Glomerular visceral epithelial cell (primary cell): ENCODE measurements around the gene NUTM2D.
"Not testable (repeated sequence)": the region's sequence is repeated elsewhere in the genome, so short reads cannot be mapped to it uniquely, and the experiment has no call there.

Experiments used
- DNase-seq: peaks from one replicate; pipeline ENCODE4 v3.0.0-alpha.2; 2016; ENCODE audit errors: extremely low spot score

NUTM2D gene

GRCh38 chr10:87357444-87357843, at the start of gene NUTM2D:
Gene NUTM2D (plus strand): TSS chr10:87357744. CDS start chr10:87358266, 522 bp downstream.
- not testable (repeated sequence) for DNase-seq

- DNase-seq, result not testable (repeated sequence)
Measured at GRCh38 chr10:87308702-87309101, 48.8 kb upstream of the NUTM2D start.

DNA sequence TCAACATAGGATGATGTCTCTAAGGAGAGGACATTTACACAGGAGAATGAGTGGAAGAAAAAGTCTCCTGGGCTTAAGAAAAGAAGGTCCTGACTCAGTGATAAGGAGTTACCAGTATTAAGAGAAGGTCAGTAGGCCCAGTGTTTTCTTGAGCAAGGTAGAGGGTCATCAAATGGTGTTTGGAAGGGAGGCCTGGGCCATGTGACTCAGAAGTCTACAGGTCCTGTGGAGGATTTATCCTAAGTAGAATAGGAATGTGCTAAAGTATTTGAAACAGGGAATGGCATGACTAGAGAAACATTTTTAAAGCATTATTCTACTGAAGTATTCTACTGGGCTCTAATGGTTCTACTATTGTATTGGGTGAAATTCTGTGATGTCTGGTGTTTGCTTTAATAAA, 47.9 kb upstream of the NUTM2D start:
- not testable (repeated sequence) for DNase-seq

DNA sequence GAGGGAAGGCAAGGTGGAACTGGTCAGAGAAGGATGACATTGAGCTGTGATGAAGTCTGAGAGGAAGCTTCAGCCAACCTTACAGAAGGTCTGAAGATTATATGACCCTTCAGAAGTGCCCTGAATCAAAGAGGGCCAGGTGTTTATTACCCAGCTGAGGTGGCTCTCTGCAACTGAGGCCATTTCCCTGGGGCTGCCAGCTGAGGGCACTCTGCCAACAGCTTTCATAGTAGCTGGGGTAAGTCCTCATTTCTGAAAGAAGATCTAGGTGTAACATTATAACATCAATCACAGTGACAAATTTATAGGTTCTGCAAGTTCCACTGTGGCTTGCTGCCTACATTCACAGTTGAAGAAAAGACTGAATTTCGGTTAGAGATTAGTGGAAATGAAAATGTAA, 46.0 kb upstream of the NUTM2D start:
- not testable (repeated sequence) for DNase-seq

- not testable (repeated sequence) for DNase-seq
Measured at GRCh38 chr10:87313649-87314359, 43.7 kb upstream of the NUTM2D start.

- DNase-seq, result not testable (repeated sequence)
Measured at GRCh38 chr10:87314360-87314973, 43.1 kb upstream of the NUTM2D start.

GRCh38 chr10:87321505-87321904, 36.0 kb upstream of the NUTM2D start:
- not testable (repeated sequence) for DNase-seq

DNA sequence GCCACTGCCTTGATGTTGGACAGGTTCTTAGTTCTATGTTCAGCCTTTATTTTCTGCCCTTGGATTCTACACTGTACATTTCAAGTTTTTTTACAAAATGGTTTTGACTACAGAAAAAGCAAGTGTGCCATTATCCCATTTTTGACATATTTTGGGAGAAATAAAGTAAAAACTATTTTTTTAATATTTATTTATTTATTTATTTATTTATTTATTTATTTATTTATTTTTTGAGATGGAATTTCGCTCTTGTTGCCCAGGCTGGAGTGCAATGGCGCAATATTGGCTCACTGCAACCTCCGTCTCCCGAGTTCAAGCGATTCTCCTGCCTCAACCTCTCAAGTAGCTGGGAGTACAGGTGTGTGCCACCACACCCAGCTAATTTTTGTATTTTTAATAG, 33.0 kb upstream of the NUTM2D start:
- DNase-seq, result not testable (repeated sequence)

- DNase-seq, result not testable (repeated sequence)
Measured at GRCh38 chr10:87327958-87328357, 29.6 kb upstream of the NUTM2D start.

DNA sequence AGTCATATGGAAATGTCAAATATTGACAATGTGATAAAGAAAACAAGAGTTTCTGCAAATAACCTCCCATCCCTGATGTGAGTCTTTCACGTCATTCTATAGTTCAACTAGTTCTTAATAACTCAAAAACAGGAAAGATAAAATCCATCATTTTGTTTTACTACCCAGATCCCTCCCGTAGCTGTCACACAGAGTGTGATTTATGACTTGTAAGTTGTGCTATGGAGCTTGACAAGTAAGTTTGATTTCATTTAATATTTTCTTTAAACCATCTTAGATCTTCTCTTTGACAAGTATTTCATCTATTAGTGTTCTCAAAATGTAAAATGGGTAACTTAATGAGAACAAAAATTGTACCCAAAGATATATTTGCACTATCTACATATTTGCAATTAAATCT, 28.4 kb upstream of the NUTM2D start:
- DNase-seq, result not testable (repeated sequence)

DNA sequence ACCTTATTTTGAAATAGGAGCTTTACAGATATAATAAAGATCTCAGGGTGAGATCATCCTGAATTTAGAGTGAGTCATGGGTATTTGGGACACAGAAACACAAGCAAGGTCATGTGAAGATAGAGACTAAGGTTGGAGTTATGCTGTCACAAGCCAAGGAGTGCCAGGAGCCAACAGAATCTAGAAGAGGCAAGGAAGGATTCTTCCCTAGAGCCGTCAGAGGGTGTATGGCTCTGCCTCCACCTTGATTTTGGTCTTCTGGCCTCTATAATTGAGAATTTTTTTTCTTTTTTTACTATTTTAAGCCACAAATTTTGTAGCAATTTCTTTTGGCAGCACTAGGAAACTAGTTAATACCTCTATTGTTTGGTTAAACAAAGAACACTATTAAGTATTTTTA, 24.9 kb upstream of the NUTM2D start:
- DNase-seq, result not testable (repeated sequence)

GRCh38 chr10:87340411-87340810, 17.1 kb upstream of the NUTM2D start:
- DNase-seq, result not testable (repeated sequence)

DNA sequence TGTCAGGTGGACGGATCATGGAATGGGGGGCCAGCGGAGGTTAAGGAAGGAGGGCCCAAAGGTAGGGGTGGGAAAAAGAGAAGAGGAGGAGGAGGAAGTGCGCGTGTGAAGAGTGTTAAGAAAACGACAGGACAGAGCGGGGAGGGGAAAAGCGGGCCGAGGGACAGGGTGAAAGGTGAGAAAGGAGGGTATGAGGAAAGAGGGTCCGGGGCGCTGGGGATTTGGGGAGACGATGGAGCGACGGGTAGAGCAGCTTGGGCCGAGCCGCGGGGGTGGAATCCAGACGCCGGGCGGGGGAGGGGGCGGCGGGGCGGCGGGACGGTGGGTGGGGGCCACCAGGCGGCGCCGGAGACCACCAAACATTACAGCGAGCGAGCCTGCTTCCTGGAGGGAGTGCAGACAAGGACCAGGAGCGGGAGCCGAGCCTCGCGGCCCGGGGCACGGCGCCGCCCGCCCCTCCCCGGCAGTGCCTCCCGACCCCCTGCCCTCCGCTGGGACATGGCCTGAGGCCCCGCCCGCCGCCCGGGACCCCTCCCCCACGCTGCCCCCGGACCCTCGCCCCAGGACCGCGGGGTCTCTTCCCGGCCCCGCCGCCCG, 15.9 kb upstream of the NUTM2D start:
- peak; percentile 3 for DNase-seq

GRCh38 chr10:87342249-87342710, 15.3 kb upstream of the NUTM2D start:
- peak; percentile 93 for DNase-seq

DNA sequence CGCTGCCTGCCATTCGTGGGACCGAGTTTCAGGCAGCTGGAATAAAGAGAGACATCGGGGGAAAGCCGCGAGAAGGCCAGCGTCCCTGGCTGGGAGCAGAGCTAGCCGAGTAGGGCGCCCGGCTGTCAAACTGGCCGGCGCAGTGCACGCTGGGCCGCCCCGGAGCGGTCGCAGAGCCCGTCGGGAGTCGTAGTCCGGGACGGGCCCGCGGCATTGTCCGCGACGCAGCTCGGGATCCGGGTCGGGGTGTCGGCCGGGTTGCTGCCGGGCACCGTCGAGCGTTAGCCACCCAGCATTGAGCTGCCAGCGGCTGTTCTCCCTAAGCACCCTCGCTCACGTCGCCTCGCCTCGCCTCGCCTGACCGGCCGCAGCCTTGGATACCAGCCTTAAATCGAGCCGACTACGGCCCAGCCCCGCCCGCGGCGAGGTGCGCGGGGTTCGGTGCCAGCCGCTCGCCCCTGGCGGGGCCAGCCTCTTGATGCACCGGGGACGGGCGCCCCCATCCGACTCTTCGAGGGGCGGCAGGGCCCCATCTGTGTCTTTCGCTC, 14.8 kb upstream of the NUTM2D start:
- peak; percentile 80 for DNase-seq

DNA sequence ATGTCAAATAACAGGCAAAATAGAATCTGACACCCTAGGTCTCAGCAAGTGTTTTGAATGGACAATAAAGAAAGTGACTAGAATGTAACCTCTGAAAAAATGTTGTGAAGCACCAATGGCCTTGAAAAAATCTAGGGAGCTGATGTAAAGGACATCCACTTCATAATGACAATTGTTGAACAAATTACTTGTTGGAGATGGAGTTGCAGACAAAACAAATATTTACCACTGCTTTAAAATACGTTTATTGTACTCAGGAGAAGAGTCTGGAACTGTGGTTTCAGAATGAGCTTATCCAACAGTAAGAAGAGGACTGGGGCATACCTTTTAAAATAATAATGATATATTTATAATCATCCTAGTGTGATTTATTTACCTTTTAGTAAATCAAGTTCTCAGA, 11.8 kb upstream of the NUTM2D start:
- DNase-seq, result not testable (repeated sequence)

- DNase-seq, result not testable (repeated sequence)
Measured at GRCh38 chr10:87350161-87350560, 7.4 kb upstream of the NUTM2D start.

DNA sequence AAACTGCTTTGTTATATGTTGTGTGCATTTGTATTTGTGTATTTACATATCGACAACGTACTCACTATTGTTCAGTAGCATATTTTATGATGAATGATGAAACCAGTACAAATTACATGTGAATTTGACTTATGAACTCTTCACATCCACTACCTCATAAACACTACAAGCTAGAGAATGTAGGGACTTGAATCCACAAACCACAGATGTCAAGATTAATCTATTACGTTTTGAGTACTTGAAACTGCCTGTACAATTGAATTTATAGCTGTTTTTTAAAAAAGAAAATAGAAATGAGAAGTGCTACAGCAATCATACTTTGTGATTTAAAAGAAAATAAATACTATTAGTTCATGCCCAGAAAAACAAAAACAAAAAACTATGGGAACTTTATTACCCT, 4.7 kb upstream of the NUTM2D start:
- not testable (repeated sequence) for DNase-seq

GRCh38 chr10:87355110-87355509, 2.4 kb upstream of the NUTM2D start:
- not testable (repeated sequence) for DNase-seq

GRCh38 chr10:87358159-87358558, 615 bp downstream of the NUTM2D start:
- not testable (repeated sequence) for DNase-seq

DNA sequence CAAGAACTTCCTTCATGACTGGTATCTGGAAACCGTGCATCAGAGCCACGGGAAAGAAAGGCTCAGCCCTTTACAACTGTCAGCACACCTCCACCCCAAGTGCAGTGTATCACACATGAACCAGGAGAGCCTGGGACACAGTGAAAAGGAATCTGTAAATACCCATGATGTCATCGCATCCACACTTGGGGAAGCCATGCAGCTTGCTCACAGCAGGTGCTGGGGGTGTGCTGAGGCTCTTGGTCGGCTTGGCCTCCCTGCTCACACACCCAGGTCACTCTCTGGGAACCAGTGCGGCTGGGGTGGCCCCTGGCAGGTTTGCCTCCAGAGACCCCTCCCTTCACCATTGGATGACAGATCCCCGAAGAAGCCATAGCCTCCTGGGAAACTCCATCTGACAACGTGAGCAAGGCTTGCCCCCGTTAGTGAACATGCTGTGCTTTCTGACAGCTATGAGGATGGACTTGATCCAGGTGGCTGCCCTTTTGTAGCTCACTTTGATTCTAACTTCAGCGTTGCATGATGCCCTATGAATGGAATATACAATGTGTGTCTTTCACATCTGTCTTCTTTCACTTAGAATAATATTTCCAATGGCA, 12.1 kb downstream of the NUTM2D start:
- not testable (repeated sequence) for DNase-seq

GRCh38 chr10:87374091-87374490, 16.5 kb downstream of the NUTM2D start:
- peak; percentile 5 for DNase-seq
